NCI-H2171 (cell line): ENCODE data around the gene HSPG2.
"Not testable (repeated sequence)": the region's sequence is repeated elsewhere in the genome, so short reads cannot be mapped to it uniquely, and the experiment has no call there.

Experiments used
- DNase-seq: peaks from one replicate; lab custom pipeline; 2025; lab: John Stamatoyannopoulos, UW

HSPG2 gene

GRCh38 chr1:21783679-21784603 lies 153.2 kb downstream of the HSPG2 start:
- no peak for DNase-seq

DNA sequence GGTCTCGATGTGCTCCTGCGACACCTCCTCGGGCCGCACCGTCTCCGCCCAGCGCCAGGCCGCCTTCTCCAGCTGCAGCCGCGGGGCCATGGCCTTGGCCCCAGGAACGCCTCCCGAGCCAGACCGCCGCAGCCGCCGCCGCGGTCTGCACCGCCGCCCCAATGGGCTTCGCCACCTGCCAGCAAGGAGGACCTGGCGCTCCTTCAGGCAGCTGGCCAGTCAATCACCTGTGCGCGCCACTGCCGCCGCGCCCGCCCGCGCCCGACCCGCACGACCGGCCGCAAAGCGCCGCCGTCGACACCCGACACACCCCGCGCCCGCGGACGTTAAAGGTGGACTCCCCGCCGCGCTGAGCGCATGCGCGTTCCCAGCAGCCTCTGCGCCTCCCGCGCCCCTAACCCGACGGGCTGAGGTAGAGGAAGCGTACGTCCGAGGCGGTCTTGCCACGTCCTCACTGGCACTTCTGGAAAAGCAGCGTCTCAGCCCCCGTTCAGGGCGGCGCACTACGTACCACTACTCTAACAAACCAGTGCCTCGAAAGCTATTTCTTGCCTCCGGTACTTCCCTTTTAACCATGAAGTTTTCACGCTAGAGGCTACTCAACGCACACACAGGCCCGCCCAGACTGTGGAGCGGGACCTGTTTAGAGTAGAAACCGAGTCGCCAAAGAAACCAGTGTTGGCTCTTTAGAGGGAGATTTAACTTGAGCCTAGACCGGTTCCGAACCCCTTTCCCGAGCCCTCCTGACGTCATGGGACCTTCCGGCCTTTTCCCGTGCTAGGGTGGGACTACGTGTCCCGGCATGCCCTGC lies 154.0 kb downstream of the HSPG2 start, which contains the start of gene USP48:
USP48 (minus strand) TSS at position 282 of the 811 bp plus-strand sequence; CDS start at position 90, 192 bp downstream.
- peak; percentile 94 for DNase-seq

DNA sequence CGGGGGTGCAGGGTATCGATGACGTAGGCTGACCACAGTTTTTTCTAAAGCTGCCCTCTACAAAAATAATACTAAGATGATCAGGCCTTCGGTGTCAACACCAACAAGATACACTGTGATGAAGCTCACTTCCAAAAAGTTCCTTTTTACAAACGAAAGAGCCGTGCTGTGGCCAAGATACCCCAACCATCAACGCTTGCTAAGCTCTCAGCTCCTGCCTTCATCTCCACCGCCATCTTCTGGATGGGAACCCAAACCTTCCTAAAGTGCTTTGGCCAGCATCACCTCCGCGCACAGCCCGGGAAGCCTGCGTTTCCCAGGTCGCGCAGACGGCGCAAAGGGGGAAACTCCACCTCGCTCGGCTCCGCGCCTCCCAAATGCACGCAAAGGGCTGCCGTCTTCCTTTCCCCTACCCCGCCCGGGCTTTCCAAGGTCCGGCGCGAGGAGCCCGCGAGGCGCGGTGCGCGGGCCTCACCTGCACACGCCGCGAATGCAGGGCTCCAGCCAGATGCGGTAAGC lies 154.7 kb downstream of the HSPG2 start:
- peak; percentile 52 for DNase-seq

GRCh38 chr1:21781815-21782348 lies 155.2 kb downstream of the HSPG2 start:
- no peak for DNase-seq

DNA sequence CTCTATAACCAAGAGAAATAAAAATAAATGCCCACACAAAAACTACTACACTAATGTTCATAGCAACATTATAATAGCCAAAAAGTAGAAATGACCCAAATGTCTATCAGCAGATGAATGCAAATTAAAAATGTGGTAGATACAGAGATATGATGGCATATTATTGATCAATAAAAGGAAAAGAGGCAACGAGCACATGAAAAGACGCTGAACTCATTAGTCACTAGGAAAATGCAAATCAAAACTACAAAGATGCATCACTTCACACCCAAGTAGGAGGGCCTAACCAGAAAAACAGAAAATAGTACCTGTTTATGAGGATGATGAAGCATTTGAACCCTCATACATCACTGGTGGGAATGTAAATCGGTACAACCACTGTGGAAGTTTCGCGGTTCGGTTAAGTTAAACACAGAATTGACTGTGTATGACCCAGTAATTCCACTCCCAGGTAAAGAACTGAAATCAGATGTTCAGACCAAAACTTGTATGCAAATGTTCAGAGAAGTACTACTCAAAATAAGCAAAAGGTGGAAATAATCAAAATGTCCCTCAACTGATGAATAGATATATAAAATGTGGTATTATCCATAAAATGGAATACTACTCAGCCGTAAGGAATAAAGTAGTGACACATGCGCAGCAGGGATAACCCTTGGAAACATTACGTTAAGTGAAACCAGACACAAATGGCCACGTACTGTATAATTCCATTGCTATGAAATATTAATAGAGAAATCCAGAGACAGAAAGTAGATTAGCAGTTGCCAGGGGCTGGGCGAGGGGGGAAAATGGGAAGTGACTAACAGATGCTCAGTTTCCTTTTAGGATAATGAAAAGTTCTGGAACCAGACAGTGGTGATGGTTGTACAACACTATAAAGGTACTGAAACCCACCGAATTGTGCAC lies 157.2 kb downstream of the HSPG2 start:
- no peak for DNase-seq

DNA sequence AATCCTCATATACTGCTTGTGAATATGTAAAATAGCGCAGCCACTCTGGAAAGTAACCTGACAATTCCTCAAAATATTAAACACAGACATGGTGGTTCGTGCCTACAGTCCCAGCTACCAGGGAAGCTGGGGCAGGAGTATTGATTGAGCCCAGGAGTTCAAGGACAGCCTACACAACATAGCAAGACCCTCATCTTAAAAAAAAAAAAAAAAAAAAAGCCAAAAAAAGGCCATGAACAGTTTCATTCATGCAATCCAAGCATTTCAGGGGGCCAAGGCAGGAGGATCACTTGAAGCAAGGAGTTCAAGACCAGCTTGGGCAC lies 158.7 kb downstream of the HSPG2 start:
- DNase-seq: no peak

- DNase-seq: not testable (repeated sequence)
Observed at GRCh38 chr1:21776925-21777324, 160.2 kb downstream of the HSPG2 start.

- no peak for DNase-seq
Observed at GRCh38 chr1:21775985-21776562, 161.0 kb downstream of the HSPG2 start.

DNA sequence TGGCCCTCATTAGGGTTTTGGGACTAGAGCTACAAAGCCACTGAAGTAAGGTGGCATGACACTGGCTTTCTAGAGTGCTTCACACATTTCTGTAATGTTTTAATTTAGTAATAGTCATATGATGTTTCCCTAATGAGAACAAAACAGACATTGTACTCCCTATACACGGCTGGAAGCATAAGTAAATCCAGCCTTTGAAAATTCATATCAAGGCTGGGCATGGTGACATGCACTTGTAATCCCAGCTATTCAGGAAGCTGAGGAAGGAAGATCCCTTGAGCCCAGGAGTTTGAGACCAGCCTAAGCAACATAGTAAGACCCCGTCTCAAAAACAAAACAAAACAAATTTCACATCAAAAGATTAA lies 161.6 kb downstream of the HSPG2 start:
- no peak for DNase-seq

- no peak for DNase-seq
Observed at GRCh38 chr1:21774835-21775549, 162.1 kb downstream of the HSPG2 start.

DNA sequence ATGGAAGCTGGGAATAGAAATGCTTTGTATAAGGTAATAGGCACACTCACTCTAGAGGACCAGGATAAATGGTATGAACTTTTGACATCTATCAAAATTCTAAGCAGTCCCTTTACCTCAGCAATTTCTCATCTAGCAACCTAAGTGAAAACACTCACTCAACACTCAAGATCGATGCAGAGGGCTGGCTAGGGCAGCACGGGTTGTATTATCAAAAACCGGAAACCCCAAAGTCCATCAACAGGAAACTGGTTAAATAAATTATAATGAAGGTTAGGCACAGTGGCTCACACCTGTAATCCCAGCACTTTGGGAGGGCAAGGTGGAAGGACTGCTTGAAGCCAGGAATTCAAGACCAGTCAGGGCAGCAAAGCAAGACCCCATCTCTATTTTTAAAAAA lies 163.5 kb downstream of the HSPG2 start:
- DNase-seq: no peak
